Measurements from ENCODE around the gene KRT73. TPM values are rescaled to one million over a fixed set of nuclear protein-coding genes. Genes with fewer than 3 reads are reported as not detected.

Gene KRT73
- total RNA-seq, 4 donors from 2014 or later, result 0.40 to 1.2 TPM; not detected in 2

- H3K4me1 ChIP-seq, result no peaks in the 10 kb centered on the region
- TF ChIP-seq POLR2A (IDR thresholded peaks at IDR 0.05), result no peak
- no peak for TF ChIP-seq CTCF (IDR thresholded peaks at IDR 0.05)
- DNase-seq, result no peak
These were observed 3.0 kb downstream of the KRT73 start for GRCh38 chr12:52615208-52615868.

DNA sequence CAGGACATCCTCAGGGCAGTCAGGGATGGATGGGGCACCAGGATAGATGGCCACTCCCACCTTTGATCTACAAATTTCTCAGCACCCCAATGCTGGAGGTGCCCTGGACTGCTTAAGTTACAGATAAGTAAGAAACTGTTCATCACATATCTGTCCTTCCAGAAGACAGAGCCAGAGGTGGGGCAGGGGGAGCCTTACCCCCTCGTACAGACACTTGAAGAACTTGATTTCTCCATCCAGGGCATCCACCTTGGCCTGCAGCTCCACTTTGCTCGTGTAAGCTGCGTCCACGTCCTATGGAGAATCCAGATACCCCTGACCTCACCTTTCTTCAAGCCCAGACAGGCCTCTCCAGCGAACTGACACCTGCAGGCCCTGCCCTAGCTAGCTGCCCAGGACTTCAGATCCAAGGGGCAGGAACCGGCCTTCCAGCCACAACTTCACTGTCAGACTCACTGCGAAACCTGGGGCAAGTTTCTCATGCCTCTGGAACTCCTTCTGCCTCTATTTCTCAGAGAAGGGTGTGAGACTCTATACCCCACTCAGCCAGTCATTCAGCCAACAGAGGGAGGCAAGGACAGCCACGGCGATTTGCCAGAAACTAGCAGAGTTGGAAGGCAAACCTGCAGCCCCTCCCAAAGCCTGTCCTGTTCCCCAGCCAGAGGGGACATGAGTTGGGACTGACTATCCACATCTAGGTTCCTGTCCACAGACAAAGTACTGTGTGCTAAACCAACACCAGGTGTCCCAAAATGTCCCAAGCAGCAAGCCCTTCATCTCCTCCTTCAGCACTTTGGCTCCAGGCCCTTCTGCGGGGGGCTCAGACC lies 3.8 kb downstream of the KRT73 start:
- no peak for DNase-seq
- TF ChIP-seq CTCF (IDR thresholded peaks at IDR 0.05) (no peak), POLR2A (IDR thresholded peaks at IDR 0.05) (no peak)
- Histone ChIP-seq H3K27me3 (no peaks in the 10 kb centered on the region), H3K36me3 (no peaks in the 10 kb centered on the region), H3K4me1 (no peaks in the 10 kb centered on the region), H3K4me3 (no peak overlapping the region), H3K9me3 (no peaks in the 10 kb centered on the region), H3K27ac (no peak overlapping the region)

More at GRCh38 chr12:52615208-52615868, 3.0 kb downstream of the KRT73 start:
- no peaks in the 10 kb centered on the region for H3K9me3 ChIP-seq
- H3K4me3 ChIP-seq, result no peak overlapping the region
- no peak overlapping the region for H3K27ac ChIP-seq
- H3K36me3 ChIP-seq, result no peaks in the 10 kb centered on the region
- H3K27me3 ChIP-seq, result no peaks in the 10 kb centered on the region

- no peak for TF ChIP-seq POLR2A (IDR thresholded peaks at IDR 0.05)
- no peak for TF ChIP-seq CTCF (IDR thresholded peaks at IDR 0.05)
- Histone ChIP-seq H3K4me3 (no peak overlapping the region), H3K36me3 (no peaks in the 10 kb centered on the region), H3K4me1 (no peaks in the 10 kb centered on the region), H3K27ac (no peak overlapping the region), H3K27me3 (no peaks in the 10 kb centered on the region), H3K9me3 (no peaks in the 10 kb centered on the region)
- no peak for DNase-seq
These were observed 4.9 kb downstream of the KRT73 start for GRCh38 chr12:52613384-52614030.

- Histone ChIP-seq H3K27ac (no peak overlapping the region), H3K4me1 (no peaks in the 10 kb centered on the region), H3K9me3 (no peaks in the 10 kb centered on the region), H3K4me3 (no peak overlapping the region), H3K36me3 (no peaks in the 10 kb centered on the region), H3K27me3 (no peaks in the 10 kb centered on the region)
- TF ChIP-seq CTCF (IDR thresholded peaks at IDR 0.05) (no peak), POLR2A (IDR thresholded peaks at IDR 0.05) (no peak)
- no peak for DNase-seq
These were observed 5.7 kb downstream of the KRT73 start for GRCh38 chr12:52612431-52613383.

DNA sequence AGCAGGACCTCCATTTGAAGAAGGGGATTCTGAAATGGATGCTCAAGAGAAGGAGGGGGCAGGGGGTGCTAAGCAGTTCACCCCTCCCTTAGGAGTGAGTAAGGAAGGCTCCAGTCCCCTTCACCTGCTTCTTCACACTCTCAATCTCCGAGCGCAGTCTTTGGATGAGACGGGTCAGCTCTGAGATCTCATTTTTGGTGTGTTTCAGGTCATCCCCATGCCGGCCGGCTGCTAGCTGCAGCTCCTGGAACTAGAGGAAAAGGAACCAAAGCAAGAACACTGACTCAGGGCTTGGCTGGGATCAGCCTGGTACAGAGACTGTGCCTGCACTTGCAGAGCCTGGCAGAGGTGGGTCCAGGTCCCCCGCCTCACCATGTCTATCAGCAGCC lies 7.3 kb downstream of the KRT73 start:
- H3K4me1 ChIP-seq, result no peaks in the 10 kb centered on the region
- no peaks in the 10 kb centered on the region for H3K9me3 ChIP-seq
- no peak overlapping the region for H3K4me3 ChIP-seq
- DNase-seq, result no peak
- TF ChIP-seq CTCF (IDR thresholded peaks at IDR 0.05), result no peak
- no peak for TF ChIP-seq POLR2A (IDR thresholded peaks at IDR 0.05)
- H3K27me3 ChIP-seq, result no peaks in the 10 kb centered on the region
- no peak overlapping the region for H3K27ac ChIP-seq
- H3K36me3 ChIP-seq, result no peaks in the 10 kb centered on the region

Measured in Peyer's patch (tissue), 4 donors.